COLO668 (cell line): ENCODE measurements around the gene TRMT1.

ENCODE experiments used
- DNase-seq: peaks from one replicate; lab custom pipeline; 2025; ENCODE audit not compliant: unreplicated experiment; lab: John Stamatoyannopoulos, UW

TRMT1 gene

DNA sequence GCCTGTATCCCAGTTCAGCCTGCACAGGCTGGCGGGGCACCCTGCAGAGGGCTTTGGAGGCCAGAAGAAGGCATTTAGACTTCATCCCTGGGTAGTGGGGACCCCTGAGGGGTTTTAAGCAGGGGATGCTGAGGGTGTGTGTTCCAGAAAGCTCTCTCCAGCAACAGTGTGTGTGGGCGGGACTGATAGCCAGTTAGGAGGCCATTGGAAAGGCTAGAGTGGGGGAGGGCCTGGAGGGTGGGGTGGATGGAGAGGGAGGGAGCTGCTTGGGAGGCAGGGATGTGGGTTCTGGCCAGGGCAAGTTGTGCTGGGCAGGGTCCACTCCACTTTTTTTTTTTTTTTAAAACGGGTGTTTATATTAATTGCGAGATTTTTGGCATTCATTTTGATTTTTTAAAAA lies 42.2 kb downstream of the TRMT1 start:
- no peak for DNase-seq

DNA sequence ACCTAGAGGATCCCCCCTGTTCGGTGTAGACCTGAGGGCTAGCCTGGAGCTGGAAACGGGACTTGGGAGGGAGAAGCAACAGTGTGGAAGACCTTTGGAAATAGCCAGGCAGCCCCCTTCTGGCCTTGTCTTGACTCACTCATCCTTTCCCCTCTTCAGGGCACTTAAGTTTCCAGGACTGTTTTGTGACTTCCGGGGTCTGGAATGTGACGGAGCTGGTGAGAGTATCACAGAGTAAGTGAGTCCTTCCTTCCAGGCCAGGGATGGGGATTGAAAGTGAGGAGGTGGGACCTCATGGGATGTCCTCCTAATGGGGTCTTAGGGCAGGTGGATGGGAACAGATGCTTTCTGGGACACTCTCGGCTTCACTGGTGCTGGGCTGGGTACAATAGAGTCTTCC lies 43.3 kb downstream of the TRMT1 start:
- DNase-seq, result no peak

DNA sequence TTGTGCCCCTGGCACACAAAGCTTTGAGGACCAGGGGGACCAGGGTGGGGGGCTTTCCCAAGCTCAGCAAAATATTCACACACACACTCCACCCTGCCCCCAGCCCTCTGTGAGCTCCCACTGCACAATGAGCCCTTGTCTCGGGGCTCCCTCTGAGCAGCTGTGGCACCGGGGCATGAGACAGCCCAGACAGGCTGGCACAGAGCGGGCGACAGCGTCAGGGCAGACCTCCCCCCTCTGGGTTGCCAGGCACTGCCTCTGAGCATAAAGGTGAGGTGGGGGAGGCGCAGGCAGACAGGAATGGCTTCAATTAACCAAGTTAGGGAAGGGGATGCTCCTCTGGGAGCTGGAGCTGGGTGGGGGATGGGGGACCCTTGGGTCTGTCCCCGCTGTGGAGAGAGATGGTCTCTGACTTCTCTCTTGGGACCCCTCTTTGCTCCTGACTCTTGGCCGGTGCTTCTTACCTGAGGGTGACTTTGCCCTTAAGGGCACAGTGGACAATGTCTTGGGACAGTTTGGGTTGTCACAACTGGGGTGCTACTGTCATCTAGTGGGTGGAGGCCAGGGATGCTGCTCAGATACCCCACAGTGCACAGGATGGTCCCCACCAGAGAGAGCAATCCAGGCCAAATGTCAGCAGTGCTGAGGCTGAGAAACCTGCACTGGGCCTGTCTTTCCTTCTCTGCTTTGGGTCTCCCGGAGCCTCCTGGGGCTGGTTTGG lies 44.2 kb downstream of the TRMT1 start:
- no peak for DNase-seq

DNA sequence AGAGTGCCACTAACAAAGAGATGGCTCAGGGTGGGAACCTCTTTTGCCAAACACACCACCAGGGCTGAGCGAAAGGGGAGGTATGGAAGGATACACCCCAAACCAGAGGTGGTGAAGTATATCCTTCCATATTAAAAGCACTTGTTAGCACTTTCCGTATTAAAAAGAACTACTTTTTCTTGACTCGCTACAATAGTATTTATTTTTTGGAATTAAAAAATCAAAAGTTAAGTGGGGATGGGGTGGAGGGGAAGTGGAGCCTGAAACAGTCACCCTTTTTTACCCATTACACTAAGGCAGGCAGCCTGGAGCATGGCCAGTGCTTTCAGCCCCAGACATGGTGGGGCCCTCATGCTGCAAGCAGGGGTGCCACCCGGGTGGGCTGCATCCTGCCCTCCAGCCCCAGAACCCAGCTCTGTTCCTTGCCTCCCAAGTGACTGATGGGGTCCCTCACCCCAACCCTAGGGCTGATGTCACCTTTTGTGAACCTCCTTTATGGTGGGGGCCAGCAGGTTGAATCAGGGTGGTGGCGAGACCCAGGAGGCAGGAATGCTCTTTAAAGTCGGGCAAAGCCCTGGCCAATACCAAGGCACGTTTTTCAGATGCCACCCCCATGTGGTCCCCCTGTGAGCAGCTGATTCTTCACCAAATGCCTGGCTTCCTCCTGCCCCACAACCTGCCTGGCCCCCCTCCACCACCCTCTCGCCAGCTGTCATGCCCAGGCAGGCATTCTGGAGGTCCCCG lies 44.9 kb downstream of the TRMT1 start:
- DNase-seq, result no peak

- no peak for DNase-seq
Measured at GRCh38 chr19:13070425-13071140, 46.0 kb downstream of the TRMT1 start.

DNA sequence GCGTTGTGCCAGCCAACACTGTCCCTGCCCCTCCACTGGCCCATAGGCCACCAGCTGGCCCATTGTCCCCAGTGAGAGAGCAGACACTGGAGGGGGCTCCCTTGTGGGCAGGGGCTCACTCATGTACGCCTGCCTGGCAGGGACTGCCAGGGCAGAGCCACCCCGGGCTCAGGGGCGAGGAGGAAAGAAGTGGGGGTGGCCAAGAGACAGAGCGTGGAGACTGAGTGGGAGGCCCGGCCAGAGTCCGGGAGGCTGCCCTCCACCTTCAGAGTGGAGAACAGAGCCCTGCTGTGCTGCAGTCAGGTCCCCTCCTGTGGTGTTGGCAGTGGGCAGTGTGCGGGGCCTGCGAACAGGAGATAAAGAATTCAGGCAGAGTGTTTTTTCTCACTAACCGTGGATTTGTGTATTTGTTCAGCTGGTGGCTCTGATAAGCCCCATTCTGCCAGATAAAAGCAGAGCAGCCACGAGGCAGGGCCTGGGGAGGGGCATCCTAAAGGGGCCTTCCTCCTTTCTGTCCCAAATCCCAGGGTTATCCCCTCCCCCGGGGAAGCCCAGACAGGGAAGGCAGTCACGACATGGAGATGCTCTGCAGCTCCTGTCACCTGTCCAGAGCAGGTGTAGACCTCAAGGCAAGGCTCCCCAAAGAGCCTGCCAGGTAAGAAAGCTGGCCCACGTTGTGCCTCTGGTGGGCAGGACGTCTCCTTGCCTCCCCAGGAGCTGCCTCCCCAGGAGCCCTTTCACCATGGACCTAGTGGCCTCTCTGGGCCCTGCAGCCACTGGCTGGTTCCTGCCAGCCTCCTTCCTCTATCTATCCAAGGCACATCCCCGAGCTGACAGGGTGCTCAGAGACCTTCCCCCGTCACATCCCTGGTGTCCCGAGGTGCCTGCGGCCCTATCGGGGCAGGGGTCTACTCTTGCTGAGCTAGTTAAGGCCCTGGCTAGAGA lies 46.9 kb downstream of the TRMT1 start:
- no peak for DNase-seq

DNA sequence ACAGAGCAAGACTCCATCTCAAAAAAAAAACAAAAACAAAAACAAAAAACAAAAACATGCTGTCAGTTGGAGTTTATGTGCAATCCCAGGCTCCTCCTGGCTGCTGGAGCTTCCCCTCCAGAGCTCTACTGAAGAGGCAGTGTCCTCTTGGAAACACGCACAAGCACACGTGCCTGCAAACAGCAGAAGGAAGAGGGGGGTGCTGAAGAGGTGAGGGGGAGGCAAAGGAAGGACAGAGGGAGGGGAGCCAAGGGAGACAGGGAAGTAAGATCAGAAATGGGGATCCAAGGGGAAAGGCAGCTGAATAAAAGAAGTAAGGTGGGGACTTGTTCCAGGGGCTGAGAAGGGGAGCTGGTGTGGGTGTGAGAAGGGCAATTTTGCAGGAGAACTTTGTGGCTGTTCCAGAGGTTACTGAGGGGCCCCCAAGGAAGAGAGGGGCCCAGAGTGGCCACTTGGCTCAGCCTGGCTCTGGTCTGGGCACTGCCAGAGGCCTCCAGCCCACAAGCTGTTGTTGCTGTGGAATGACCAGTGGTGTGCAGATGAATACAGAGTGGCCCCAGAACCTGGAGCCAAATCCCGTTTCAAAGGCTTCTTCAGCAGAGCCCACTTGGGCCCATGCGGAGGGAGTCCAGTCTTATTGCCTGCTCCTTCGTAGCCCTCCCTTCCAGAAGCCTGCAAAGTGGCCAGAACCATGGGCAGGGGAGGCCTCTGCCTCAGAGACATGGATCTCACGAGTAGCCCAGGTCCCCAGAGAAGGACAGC lies 48.3 kb downstream of the TRMT1 start:
- no peak for DNase-seq

- DNase-seq, result no peak
Measured at GRCh38 chr19:13066933-13067807, 49.4 kb downstream of the TRMT1 start.

DNA sequence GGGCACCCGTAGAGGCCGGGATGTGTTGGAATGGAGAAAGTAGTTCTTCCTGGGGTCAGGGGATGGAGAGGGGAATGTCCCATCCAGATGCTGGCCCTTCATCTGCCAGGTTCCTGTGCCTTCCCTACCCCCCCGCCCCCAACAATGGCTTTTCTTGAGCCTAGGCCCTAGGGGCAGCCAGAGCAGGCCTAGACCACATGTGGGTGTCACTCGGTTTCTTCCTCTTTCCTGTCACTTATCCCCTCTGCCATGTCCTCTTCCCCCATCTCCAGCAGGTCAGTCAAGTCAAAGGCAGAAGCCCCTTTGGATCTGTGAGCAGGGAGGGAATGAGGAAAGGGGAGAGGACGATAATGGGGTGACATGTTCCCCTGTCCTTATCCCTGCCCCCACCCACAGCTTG lies 50.3 kb downstream of the TRMT1 start:
- DNase-seq, result no peak

DNA sequence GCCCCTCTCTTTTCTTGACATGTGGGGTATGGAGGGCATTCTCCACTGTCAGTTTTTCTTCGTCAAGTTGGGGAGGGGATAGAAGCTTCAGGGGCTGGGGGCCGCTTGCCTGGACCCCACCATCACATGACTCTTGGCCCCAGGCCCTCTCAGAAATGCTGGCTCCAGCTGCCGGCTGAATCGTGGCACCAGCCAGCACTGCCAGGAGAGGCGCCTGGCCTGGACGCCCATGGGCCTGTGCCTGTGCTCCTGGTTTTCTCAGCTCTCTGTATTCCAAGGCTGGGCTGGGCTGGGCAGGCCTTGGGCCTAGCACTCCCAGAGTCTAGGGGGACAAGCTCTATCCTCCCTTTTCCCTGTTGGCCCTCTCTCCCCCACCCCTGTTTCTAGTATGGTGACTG lies 52.4 kb downstream of the TRMT1 start:
- no peak for DNase-seq

DNA sequence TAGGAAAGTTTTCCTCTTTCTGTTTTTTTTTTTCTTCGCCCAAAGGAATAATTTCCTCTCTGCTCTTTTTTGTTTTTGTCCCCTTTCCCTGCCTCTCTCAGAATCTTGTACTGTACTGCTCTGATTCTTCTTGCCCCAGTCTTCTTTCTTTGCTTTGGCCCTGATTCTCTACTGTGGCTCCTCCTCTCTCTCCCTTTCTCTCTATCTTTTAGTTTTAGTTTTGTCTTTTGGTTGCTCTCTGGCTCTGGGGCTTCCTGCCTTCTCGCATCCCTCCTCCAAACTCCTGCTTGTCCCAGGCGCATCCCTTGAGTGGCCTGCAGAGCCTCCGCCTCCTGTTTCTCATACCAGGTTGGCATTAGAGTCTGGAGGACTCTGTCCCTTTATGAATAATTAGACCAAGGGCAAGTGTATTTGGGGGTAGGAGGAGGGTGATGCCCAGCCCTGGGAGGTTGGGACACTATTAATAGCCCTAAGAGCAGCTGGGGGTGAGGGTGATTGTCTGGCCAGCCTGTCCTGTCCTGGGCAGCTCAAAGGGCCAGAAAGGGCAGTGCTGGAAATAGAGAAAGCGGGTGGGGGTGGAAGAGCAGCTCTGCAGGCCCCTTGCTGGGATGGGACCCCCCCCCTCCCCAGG lies 53.0 kb downstream of the TRMT1 start:
- no peak for DNase-seq

GRCh38 chr19:13062317-13062716 lies 54.2 kb downstream of the TRMT1 start:
- no peak for DNase-seq

DNA sequence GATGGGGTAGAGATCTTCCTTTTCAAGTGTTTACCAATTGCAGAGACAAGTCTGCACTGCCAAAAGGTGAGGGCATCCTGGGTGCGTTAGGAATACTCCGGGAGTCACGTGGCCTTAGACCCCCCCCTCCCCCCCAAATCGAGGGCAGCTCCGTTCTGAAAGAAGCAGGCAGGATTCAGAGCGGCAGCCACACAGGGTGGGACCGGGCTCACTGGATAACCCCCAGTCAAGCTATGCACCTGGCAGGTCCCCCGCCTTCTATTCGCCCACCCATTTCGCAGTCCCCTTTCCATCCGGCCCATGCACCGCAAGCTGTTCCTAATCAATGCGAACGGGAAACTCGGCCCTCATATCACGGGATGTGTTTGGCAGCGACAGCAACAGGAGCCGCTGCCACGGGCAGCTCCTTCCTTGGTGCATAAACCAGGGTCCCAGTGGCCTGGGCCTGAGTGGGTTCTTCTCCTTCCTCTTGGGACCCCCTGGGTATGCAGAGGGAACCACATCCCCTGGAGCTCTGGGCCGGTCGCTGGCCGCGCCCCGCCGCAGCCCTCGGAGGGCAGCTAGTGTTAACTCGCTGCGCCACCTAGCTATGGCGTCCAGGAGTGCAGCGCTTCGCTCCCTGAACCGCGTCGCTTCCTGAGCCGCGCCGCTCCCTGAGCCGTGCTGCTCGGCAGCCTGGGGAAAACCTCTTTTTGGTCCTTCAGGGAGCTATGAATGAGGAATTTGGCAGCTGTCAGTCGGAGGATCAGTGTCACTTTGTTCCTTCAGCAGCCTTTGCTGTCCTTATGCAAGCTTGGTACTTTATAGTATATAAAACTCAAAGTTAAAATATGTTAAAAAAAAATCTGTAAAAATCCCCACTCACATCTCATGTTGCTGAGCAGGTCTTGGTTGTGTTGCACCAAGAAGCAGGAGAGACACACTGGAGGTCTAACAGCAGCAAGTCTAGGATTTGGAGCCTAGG lies 55.3 kb downstream of the TRMT1 start:
- DNase-seq, result peak; percentile 83

- DNase-seq, result no peak
Measured at GRCh38 chr19:13060233-13060963, 56.1 kb downstream of the TRMT1 start.

DNA sequence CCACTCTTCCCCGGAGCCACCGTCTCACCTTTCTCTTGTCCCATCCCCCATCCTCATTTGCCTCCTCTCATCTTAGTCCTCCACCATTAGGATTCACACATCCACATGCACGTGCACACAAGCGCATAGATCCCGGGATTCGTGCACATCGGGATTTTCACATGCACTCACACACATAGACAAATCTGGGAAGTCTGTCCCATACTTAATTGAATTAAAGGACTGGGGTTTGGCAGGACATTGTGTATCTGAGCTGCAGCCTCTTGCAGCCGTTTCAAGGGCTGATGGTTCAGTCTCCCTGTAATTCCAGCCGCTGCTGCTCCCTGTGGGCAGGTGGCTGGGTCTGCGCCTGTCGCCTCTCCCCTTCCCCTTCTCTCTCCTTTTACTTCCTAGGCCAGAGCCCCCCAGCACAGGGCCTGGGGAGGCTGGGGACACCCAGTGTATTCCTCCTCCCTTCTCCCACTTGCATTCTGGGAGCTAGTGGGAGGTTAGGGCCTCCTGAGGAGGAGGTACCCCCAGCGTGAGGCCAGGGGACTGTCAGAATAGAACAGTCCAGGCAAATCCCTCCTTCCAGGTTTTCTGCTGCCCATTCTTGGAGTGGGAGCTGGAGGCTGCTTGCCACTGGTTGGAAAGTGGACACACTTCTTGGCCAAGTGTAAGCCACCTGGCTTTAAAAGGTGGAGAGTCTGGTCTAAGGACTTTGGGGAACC lies 57.4 kb downstream of the TRMT1 start:
- no peak for DNase-seq

DNA sequence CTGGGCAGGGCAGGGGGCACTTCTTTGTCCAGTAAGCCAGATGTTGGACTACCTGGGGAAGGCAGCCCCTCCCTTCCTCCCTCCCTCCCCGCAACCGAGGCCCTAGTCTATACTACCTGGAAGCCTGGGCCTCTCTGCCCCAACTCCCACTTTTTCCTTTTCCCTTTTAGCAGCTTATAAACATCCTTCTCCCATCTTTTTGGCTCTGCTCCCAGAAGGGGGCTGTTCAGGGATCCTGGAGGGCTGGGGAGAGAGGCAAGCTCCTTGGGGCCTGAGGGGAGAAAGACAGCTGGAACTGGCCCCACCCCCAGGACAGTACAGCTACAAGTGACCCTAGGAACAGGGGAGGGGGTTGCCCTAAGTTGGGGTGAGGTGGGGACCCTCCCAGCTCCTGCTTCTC lies 58.8 kb downstream of the TRMT1 start:
- DNase-seq, result no peak
